ENCODE data around the gene TYSND1.

DNA sequence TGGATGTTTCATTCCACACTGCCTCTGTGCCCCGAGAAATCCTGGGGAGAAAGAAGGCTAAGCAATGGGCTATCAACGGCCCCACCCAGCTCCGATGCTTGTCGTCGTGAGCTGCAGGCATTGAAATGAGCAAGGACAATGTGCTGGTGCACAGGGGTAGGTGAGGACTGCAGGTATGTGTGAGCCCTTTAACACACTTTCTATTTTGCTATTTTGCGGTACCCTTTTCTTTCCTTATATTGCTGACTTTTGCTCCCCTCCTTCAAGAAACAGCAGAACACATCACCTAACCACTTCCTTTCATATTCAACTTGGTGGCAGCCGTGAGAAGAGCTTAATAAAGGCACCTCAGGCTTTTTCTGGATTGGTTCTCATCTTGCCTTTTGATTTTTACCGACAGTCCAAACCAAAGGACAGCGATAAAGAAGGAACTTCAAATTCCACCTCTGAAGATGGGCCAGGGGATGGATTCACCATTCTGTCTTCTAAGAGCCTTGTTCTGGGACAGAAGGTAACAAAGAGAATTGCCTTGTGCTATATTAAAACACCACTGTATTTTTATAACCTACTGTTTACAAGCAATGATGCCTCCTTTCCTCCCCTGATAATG lies 53.1 kb downstream of the TYSND1 start:
- TF ChIP-seq, protein P1, sequence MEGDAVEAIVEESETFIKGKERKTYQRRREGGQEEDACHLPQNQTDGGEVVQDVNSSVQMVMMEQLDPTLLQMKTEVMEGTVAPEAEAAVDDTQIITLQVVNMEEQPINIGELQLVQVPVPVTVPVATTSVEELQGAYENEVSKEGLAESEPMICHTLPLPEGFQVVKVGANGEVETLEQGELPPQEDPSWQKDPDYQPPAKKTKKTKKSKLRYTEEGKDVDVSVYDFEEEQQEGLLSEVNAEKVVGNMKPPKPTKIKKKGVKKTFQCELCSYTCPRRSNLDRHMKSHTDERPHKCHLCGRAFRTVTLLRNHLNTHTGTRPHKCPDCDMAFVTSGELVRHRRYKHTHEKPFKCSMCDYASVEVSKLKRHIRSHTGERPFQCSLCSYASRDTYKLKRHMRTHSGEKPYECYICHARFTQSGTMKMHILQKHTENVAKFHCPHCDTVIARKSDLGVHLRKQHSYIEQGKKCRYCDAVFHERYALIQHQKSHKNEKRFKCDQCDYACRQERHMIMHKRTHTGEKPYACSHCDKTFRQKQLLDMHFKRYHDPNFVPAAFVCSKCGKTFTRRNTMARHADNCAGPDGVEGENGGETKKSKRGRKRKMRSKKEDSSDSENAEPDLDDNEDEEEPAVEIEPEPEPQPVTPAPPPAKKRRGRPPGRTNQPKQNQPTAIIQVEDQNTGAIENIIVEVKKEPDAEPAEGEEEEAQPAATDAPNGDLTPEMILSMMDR (conservative IDR thresholded peaks at IDR 0.05; ENCODE audit: low read length), result no peak
- no peak for TF ChIP-seq EZH2phosphoT487 (IDR thresholded peaks at IDR 0.05; ENCODE audit: borderline replicate concordance, low read depth, low read length)

Measured in OCI-LY7 (cell line).